Stimulated activated CD4-positive, alpha-beta T cell treated with anti-CD3 and anti-CD28 coated beads, Interleukin-1b, Interleukin-23, amount 100 ng/mL, for 1 hour (primary cell): ENCODE measurements around the gene VPS39.

Experiments used
- DNase-seq, 2 donors: peaks; one replicate each; pipeline ENCODE4 v3.0.0-alpha.2; 2020; ENCODE audit warnings: low read depth in 2 of 2

The VPS39 gene

DNA sequence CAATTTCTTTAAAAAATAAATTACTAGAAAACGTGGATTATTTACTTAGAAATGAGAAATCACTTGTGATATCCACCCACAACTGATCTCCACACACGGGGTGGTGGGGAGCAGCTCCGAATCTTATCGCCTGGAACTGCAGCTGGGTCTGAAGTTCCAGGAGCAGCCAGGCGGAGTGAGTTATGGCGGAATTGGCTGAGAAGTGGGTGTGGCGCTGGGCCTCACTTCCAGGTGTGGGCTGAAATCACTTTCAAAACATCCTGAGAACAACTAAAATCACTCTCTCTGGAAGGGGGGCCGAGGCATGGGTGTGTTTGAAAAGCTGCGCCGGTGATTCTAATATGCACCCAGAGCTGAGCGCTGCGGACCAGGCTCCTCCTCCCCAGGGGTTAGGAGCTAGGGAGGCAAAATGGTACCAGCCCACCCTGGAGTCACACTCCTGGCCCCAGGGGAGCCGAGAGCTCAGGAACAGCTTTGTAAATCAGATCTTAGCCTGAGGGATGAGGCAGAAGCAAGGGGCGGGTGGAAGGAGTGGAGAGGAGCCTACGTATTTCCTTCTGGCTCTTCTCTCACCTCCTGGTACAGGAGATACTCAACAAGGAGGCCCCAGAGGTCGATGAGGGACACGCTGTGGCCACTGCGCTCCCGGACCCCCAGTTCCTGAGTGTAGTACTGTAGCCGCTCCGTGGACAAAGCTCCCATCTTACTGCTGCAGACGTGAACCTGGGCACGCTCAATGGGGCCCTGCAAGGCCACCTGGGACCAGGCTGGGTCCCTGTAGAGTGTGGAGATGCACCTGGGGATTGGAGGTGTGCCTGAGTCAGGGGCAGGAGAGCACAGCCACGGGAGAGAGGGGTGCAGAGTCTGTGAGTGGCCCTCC, 61.3 kb downstream of the VPS39 start:
- no peak for DNase-seq

DNA sequence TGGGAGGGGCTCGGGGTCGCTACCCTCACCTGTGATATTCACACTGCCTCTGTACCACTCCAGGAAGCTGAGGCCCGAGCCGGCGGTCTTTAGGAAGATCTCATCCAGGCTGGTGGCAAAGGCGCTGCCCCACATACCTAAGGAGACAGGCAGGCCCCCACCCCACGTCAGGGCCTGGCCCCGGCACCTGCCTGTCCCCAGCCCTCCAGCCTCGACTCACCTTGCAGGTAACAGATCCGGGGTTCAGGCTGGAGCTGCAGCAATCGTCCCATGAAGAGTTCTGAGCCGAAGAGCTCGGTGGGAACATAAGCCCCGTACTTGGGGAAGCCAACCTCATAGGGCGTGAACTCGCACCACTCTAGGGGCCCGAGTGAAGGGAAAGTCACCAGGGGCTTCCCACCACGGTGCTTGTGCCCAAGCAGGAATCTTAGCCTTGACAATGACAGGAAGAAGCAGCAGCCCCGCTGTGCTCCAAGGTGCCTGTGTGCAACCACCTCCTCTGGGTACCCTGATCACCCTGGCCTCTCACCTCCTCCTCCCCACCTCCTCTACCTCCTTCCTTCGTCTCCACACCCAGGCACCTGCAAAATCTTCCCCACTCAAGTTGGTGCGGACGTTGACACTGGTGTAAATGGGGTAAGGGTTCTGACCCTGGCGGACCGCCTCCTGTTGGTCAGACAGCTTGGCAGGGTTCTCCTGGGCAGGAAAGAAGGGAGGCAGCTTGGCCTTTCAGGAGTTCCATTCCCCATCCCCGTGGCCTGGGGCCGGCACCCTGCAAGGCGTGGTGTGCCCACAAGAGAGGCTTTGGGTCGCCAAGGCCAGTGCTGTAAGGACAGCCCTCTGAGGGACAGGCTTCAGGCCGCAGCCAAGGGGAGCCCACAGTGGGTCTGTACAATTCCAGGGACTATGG, 62.3 kb downstream of the VPS39 start:
- DNase-seq = no peak

DNA sequence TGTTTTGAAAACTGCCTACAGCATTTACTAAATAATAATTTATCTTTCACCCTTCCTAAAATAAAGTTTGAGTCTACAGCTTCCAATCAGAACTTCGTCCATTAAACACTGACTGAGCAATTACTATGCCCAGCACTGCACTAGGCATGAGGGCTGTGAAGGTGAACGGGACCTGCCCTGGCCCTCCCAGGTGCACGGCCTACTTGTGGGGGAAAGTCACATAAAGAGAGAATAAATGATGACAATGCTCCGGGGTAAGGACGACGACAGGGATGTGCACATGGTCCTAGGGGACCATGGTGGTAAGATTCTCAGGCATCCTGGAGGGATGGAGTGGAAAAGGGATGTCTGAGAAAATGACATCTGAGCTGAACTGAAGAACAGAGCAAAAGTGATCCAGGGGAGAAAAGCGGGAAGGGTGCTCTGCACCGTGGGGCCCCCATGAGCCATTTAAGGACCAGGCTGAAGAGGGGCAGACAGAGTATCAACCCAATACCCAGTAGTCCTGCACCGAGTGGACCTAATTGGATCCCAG, 63.2 kb downstream of the VPS39 start:
- DNase-seq = no peak

DNA sequence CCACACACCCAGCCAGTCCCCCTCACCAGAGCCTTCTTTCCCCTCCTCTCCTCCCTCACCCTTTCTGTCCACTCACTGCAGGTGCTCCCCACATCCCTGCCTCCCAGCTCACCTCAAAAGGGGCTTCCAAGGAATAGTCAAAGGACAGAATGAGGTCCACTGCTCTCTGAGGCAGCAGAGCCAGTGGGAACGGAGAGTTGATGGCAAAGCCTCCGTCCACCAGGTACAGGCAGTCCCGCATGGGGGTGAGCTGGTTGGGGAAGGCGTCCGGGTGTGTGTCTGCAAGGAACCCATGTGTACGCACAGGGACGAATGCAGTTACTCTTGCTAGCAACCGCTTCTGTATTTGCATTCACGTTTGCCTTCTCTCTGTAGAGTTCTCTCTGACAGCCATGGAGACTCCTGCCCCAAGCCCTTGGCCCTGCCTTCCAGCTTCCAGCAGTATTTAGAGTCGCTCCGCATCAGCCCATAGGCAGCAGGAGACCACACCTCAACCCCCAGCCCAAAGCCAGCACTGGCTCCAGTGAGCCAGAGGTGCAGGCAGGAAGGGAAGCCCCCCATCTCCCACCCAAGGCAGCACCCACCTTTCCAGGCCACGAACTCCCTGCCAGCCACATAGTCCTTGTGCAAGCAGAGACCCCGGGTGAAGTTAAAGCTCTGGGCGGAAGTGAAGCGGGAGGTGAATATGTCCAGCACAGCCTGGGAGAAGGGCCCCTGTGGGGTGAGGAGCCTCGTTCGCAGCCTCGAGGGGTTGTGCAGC, 64.1 kb downstream of the VPS39 start:
- DNase-seq = no peak

DNA sequence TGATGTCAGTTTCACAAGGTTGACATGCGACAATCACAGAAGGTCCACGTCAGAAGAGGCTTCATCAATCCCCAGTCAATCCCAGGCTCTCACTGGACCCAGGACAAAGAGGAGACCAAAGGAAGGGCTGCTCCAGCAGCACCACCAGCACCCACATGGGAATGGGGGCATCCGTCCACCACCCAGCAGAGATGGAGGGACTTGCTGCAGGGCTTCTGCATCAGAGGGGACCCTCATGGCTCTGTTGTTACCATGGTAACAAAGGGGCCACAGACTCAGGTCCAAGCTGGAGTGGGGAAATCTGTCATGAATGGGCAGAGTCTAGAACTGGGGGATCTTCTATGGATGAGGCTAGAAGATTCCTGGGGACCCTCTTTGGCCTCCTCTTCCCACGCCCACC, 64.7 kb downstream of the VPS39 start:
- no peak for DNase-seq

DNA sequence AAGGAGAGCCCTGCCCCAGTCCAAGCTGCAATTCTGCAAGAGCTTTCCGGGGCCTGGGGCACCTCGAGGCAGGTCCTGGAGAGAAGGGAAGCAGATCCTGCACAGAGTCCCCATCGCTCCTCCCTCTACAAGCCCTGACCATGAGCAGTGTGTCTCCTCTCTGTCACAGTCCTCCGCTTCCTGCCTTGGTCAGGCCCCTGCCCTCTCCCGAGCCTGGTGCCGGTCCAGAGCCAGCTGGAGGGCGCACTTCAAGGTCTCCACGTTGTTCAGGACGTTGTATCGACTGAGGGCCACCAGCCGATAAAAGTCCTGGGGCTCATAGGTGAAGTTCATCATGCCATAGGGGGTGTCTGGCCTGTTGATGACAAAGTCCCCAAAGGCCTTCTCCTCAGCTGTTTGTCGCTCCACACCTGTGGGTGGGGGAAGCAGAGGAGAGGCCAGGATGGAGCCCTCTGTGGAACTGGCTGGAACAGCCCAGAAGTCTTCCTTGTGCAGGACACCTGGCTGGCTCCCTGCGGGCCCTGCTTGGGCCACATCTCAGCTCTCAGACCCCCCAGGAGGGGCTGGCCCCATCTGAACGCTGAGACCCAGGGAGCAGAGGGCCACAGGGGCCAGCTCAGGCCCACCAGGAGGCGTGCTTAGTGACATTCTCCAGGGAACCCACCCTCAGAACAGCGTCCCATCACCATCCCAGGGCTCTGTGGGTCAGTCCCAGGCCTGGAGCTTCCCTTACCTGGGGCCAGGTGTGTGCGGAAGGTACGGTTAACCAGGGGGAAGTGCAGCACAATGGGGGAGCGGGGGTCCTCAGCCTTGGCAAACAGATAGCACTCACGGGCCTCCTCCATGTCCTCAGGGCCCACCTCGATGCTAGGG, 66.1 kb downstream of the VPS39 start:
- DNase-seq = no peak

DNA sequence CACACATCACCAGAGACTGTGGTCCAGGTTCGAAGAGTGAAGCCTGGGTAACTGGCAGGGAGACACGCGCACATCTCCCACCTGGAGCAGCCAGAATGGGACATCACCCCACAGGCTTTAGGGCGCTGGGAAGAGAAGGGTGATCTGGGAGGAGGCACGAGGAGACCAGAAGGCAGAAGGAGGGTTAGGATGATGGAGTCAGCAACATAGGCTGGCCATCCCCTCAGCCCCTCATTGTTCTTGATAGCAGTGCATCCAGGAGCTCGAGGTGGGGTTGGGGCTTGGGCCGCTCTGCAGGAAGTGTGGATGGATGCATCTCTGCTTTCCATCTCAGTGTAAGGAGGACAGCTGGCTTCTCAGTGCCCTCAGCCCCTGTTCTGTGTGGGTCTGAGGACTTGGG, 66.9 kb downstream of the VPS39 start:
- no peak for DNase-seq

DNA sequence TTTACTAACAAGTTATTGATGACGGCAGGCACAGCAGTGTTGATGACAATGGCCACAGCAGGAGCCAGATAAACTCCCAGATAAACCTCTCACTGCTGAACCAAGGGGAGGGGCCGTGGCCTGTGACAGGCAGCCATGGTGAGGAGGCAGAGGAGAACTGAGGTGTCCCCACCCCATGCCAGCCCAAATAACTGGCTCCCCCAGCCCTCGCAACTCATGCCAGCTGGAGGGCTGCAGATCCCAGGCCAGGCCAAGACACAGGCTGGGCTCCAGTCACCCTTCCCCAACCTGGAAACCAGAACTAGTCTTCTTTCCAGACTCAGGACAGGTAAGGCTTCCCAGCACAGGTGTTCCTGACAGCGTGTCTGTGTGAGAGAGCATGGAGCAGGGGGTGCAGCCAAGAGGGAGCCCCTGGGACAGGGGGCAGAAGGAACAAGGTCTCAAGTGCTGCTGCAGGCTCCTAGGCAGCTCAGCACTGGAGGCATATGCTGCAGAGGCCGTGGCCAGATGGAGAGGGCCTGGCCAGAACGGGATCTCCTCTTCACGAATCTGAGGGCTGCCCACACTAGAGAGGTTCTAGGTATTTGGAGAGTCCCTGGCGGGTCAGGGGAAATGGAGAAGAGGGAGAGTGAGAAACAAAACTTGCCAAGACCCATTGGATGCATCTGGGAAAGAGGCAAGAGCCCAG, 67.6 kb downstream of the VPS39 start:
- no peak for DNase-seq

DNA sequence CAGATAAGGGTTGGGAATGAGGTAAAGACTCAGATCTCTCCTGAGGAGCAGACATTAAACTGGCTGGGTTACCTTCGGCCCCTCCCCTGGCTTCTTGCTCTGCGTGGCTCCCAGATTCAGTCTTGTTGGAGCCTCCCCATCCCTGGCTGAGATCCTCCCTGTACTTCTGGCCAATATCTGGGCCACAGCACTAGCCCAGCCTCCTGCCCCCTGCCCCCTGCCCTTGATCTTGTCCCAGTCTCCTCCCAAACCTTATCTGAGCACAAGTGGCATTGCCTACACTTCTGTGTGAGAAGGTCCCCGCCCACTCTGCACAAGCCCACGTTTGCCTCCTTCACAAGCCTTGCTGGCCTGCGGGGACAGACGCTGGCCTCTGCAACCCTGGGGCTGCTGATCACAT, 68.5 kb downstream of the VPS39 start:
- no peak for DNase-seq

DNA sequence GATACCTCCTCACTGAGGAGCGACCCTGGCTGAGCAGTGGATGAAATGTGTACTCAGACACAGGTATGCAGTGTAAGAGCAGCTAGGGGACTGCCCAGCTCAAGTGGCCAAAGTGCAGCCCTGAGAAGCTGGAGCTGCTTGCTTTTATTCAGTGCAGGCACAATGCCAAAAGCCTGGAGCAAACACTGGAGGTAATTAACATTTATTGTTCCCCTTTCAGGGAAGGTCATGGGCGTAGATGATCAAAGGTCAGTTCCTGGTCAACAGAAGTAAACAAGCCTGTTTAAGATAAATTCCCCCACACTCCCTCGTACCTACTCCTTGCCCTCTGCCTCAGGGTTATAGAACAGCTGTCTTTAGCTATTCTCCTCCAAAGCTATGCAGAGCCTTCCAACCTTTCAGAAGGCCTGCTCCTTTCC, 69.1 kb downstream of the VPS39 start:
- no peak for DNase-seq

DNA sequence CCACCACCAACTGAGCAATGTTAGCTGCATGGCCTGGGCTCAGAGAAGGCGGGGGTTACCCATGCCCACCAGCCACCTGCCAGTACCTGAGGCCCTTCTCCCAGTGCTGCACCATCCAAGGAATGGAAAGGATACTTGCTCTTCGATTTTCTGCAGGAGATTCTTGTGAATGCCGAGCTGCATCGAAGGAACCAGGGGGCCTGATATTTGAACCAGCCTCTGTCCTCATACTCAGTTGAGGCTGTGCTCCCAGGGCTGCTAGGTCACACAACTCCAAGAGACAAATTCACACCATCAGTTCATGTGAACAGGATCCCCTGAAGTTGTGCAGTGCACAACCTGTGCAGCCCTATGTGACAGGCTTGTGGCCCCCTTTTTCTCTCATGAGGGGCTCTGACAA, 69.7 kb downstream of the VPS39 start:
- no peak for DNase-seq

DNA sequence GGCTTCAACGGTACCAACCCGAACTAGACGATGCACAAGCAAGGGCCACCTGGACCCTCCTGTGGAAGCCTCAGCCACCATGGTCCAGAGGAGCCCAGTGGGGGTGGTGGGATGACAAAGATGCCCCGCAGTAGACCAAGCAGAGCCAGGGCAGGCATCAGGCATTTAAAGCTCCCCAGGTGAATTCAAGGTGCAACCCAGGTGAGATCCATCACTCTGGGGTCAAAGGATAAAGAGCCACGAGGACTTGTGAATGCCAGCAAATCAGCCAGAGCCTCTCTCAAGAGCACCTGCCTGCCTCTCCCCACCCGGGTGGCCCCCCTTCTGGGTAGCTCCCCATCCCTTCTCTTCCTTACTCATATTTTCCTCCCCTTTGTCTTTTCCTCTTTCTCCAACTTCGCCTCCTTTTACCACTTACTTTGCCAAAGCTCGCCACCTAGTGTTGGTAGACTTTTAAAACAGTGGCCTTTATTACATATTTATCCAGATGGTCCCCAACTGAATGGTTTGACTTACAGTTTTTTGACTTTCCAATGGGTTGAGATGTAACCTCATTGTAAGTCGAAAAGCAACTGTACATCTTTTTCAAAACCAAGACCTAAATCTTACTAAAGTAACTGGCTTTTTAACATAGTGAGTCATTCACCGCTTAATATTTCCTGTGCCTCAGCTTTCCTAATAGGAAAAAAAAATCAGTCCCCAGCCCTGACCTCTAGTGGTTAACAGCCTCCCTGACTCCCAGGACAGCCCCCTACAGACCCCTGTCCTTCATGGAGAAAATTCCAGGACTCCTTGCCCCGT, 70.4 kb downstream of the VPS39 start:
- DNase-seq = no peak

DNA sequence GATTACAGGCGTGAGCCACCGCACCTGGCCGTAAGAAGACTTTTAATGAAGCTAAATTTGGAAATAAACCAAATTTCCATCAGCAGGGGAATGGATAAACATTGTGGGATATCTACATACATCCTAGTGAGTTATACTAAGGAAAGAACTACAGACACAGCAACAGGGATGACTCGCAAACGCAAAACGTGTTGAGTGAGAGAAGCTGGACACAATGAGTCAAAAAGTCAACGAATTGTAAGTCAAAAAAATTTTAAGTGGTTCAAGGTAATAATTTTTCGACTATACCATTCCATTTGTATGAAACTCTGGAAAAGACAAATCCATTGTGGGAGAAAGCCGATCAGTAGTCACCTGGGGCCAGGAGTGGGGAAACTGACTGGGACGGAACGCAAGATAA, 71.6 kb downstream of the VPS39 start:
- no peak for DNase-seq

DNA sequence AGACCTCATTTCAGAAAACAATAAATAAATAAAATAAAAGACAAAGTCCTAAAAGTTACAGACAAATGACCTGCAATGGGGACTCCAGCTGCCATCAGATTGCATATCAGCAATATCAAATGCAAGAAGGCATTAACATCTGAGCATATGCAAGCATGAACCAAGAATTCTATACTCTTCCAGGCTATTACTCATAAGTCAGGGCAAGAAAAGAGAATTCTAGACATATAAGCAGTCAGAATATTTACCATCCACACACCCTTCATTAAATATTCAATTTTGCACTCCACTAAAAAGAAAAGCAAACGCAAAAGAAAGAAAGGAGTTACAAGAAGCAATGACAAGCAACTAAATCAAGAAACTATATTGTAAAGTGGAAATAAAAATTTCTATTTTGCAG, 72.8 kb downstream of the VPS39 start:
- no peak for DNase-seq

DNA sequence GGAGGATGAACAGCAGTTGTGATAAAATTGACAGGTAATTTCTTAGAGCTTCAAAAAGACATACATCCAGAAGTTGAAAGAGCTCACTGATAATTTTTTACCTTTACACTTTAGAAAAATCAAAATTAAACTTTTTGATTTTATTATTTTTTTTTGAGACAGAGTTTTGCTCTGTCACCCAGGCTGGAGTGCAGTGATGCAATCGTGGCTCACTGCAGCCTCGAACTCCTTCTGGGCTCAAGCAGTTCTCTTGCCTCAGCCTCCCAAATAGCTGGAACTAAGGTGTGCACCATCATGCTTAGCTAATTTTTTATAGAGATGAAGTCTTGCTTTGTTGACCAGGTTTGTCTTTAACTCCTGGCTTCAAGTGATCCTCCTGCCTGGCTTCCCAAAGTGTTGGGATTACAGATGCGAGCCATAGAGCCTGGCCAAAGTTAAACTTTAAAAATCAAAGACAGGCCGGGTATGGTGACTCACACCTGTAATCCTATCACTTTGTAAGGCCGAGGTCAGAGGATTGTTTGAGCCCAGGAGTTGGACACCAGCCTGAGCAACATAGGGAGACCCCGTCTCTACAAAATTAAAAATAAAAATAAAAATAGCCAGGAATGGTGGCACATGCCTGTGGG, 73.4 kb downstream of the VPS39 start:
- no peak for DNase-seq

DNA sequence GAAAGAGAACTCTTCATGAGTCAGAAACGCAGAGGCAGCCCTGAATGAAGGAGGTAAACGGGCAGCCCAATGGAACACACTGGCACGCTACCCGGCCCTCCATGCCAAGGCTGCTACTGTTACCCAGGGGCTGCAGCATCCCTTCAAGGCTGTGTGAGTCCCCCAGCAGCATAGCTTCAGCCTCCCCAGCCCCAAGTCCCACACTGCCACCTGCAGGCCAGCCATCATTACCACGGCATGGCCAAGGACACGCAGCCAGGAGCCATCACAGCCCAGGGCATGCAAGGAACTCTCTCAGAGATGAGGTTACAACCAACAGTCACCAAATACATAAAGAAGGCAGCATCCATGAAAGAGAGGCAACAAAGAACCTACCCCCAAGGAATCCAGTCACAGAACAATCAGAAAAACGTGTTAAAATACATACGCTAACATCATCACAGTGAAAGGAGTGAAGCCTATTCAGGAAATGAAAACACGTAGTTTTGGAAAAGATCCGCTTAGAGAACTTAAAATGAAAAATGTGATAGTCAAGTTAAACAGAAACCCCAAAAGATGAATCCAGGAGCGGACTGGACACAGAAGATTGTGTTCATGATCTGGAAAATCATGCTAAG, 74.1 kb downstream of the VPS39 start:
- DNase-seq = peak in 1 of 2 donors; percentile 17

DNA sequence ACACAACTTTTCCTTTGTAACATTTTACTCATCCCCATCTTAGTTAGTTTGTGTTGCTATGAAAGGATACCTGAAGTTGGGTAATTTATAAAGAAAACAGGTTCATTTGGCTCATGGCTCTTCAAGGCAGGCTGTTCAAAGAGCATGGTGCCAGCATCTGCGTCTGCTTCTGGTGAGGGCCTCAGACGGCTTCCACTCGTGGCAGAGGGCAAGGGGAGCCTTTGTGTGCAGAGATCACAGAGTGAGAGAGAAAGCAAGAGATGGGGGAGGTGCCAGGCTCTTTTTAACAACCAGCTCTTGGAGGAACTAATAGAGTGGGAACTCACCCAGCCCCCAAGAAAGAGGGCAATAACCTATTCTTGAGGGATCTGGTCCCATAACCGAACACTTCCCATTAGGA, 74.7 kb downstream of the VPS39 start:
- DNase-seq = no peak
